Type B pancreatic cell (in vitro differentiated cells): ENCODE results near the gene MEX3D. TPM values are rescaled to one million over a fixed set of nuclear protein-coding genes. Genes with fewer than 3 reads are reported as not detected.

Experiments
- DNase-seq: peaks from one replicate; pipeline ENCODE4 v3.0.0; 2021; ENCODE audit warnings: mixed read lengths; ENCODE audit not compliant: unreplicated experiment; ENCODE audit errors: extremely low spot score
- H3K27ac Mint-ChIP-seq: 2 replicates; pipeline ENCODE4 v1.8.0; 2021; ENCODE audit warnings: mild to moderate bottlenecking, mixed read lengths
- H3K27me3 Mint-ChIP-seq: 2 replicates; pipeline ENCODE4 v1.8.0; 2021; ENCODE audit warnings: mixed read lengths
- H3K36me3 Mint-ChIP-seq: 2 replicates; pipeline ENCODE4 v1.8.0; 2021; ENCODE audit warnings: mixed read lengths
- H3K4me1 Mint-ChIP-seq: one replicate; pipeline ENCODE4 v1.8.0; 2021; ENCODE audit warnings: mixed read lengths; ENCODE audit not compliant: unreplicated experiment
- H3K4me3 Mint-ChIP-seq: 2 replicates; pipeline ENCODE4 v1.8.0; 2021; ENCODE audit warnings: mild to moderate bottlenecking, mixed read lengths
- H3K9me3 Mint-ChIP-seq: 2 replicates; pipeline ENCODE4 v1.8.0; 2021; ENCODE audit warnings: mixed read lengths
- total RNA-seq: library from RNA; stranded (reverse); gene quantifications from 2 replicates; pipeline ENCODE4 v1.2.1, GENCODE V29; 2021; ENCODE audit warnings: low replicate concordance
- TF ChIP-seq, protein P1 (sequence below): fragments of 200-600 bp; sonication (generic); conservative IDR thresholded peaks from 2 replicates; pipeline ENCODE4 v1.5.0; 2021; ENCODE audit warnings: antibody characterized with exemption, mild to moderate bottlenecking

Gene MEX3D
- total RNA-seq, 1 donor from 2014 or later: 82.0 TPM

DNA sequence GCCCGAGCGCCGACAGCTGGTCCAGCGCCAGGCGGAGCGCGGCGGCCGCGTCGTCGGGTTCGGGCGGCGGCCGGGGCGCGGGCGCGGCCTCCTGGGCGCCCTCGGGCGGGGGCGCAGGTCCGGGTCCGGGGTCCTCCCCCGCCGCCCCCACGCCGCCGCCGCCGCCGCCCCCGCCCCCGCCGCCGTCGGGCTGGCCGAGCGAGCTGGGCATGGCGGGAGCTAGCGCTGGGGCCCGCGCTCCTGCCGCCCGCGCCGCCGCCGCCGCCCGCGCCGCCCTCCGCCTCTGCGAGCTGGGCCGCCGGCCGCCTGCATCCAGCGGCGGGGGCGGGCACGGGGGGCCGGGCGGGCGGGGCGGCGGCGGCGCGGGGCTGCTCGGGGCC lies 287 bp downstream of the MEX3D start:
- Mint-ChIP-seq H3K27ac (no peak overlapping the region), H3K27me3 (peaks cover 10% of the 10 kb centered on the region), H3K4me3 (no peak overlapping the region), H3K9me3 (no peaks in the 10 kb centered on the region), H3K36me3 (peaks cover 4% of the 10 kb centered on the region), H3K4me1 (peaks cover 11% of the 10 kb centered on the region)
- no peak for DNase-seq
- TF ChIP-seq, protein P1, sequence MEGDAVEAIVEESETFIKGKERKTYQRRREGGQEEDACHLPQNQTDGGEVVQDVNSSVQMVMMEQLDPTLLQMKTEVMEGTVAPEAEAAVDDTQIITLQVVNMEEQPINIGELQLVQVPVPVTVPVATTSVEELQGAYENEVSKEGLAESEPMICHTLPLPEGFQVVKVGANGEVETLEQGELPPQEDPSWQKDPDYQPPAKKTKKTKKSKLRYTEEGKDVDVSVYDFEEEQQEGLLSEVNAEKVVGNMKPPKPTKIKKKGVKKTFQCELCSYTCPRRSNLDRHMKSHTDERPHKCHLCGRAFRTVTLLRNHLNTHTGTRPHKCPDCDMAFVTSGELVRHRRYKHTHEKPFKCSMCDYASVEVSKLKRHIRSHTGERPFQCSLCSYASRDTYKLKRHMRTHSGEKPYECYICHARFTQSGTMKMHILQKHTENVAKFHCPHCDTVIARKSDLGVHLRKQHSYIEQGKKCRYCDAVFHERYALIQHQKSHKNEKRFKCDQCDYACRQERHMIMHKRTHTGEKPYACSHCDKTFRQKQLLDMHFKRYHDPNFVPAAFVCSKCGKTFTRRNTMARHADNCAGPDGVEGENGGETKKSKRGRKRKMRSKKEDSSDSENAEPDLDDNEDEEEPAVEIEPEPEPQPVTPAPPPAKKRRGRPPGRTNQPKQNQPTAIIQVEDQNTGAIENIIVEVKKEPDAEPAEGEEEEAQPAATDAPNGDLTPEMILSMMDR: no peak

DNA sequence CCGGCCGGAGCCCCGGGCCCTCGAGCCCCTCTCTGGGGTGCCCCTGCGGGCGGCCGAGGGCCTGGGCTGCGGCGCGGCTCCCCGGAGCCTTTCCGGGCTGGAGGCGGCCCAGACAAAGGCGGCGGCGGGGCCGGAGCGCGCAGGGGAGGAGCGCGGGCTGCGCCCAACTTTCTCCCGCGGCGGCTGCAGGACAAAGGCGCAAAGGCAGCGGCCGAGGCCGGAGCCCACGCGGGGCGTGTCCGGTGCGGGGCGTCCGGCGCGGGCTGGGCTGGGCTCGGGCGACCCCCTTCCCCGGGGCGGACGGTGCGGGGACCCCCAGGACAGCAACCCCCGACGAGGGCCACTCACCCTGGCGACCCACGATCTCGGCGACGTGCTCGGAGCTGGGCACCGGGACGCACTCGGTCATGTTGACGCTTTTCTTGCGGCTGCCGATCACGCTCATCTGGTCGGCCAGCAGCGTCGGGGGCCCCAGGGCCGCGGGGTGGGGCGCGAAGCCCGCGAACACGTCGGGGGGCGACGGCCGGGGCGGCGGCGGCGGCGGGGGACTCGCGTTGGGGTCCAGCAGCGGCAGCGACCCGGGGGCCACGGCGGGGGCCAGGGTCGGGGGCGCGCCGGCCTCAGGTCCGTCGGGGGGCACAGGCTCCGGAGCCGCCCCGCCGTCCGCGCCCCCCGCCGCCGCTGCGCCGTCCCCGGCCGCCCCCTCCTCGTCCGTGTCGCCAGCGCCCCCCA lies 843 bp downstream of the MEX3D start:
- no peaks in the 10 kb centered on the region for H3K9me3 Mint-ChIP-seq
- peaks cover 11% of the 10 kb centered on the region for H3K4me1 Mint-ChIP-seq
- H3K36me3 Mint-ChIP-seq: peaks cover 4% of the 10 kb centered on the region
- DNase-seq: no peak
- H3K27me3 Mint-ChIP-seq: peaks cover 10% of the 10 kb centered on the region
- TF ChIP-seq, protein P1: no peak
- H3K4me3 Mint-ChIP-seq: peak overlapping the region; percentile 80
- H3K27ac Mint-ChIP-seq: no peak overlapping the region

DNA sequence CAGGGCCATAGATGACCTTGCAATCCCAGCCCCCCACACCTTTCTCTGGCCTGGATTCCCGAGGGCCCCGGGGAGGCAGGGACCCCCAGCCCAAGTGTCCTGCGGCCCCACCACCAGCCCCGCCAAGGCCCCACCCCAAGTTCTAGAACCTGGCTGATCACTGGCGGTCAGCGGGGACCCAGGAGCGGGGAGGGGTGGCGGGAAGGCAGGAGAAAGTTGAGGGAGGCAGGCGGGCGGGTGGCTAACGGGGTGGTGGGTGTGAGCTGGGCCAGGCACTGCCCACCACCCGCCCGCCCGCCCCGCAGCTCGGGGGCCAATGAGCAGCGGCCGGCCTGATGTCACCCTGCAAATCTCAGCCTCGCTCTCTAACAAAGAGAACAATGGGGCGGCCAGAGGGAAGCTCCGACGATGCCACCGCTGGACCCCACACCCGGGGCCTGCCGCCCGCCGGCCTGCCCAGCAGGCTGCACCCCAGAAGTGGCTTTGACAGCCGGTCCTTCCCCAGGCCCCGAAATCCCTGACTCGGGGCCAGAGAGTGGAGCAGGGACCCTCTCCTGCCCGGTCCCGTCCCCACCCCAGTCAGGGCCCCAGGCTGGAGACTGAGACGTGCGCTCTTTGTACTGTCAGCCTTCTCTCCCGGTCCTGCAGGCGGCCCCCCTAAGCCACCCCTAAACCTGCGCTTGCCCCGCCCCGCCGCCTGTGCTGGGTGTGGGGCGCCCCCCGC lies 1.6 kb downstream of the MEX3D start:
- TF ChIP-seq, protein P1: no peak
- Mint-ChIP-seq H3K4me3 (peak overlapping the region; percentile 71), H3K27ac (no peak overlapping the region), H3K4me1 (peaks cover 11% of the 10 kb centered on the region), H3K27me3 (peaks cover 10% of the 10 kb centered on the region), H3K9me3 (no peaks in the 10 kb centered on the region), H3K36me3 (peaks cover 4% of the 10 kb centered on the region)
- no peak for DNase-seq

DNA sequence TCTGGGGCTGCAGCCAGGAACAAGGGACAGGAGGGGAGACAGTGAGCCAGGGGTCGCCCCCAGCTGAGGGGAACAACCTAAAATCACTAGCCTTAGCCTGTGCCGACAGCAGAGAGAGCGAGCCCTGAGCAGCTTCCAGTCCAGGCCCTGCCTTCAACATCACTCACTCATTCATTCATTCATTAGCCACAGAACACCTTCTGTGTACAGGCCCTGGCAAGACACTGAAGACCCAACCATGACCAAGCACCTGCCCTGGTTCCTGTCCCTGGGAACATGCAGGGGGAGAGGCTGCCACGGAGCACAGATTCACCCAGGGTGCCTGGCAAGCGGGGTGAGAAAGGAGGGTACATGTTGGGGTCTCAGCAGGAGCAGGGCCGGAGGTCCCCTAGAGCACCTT lies 4.9 kb downstream of the MEX3D start:
- H3K4me3 Mint-ChIP-seq: no peak overlapping the region
- H3K4me1 Mint-ChIP-seq: peaks cover 7% of the 10 kb centered on the region

DNA sequence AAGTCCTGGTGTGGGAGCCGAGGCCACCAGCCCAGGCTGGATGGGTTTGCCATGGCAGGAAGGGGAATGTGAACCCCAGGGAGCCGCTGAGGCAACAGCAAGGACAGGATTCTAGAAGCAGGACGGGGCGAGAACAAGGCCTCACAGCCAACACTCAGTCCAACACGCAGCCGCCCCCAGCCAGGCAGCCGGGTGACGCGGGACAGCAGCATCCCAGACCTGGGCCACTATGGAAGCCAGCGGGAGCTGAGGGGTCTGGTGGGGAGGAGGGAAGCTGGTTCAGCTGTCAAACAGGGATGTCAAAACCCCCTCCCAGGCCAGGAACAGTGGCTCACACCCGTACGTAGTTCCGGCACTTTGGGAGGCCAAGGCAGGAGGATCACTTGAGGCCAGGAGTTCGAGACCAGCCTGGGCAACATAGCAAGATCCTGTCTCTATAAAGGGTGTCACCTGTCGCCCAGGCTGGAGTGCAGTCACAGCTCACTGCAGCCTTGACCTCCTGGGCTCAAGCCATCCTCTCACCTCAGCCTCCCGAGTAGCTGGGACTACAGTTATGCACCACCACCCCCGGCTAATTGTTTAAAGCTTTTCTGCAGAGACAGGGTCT lies 6.8 kb downstream of the MEX3D start:
- no peaks in the 10 kb centered on the region for H3K9me3 Mint-ChIP-seq
- no peak for DNase-seq
- H3K4me1 Mint-ChIP-seq: peaks cover 8% of the 10 kb centered on the region
- H3K27ac Mint-ChIP-seq: no peak overlapping the region
- peaks cover 4% of the 10 kb centered on the region for H3K36me3 Mint-ChIP-seq
- no peaks in the 10 kb centered on the region for H3K27me3 Mint-ChIP-seq
- TF ChIP-seq, protein P1: no peak
- H3K4me3 Mint-ChIP-seq: peak overlapping the region; percentile 31

More for the DNA sequence above, 4.9 kb downstream of the MEX3D start:
- Mint-ChIP-seq H3K9me3 (no peaks in the 10 kb centered on the region), H3K36me3 (peaks cover 4% of the 10 kb centered on the region), H3K27me3 (no peaks in the 10 kb centered on the region), H3K27ac (peak overlapping the region; percentile 29)
- no peak for DNase-seq
- TF ChIP-seq, protein P1: no peak
